Measurements from ENCODE around the gene POLR1E.

GRCh38 chr9:37496020-37496419, 10.3 kb downstream of the POLR1E start:
- TF ChIP-seq CTCF (IDR thresholded peaks at IDR 0.05; ENCODE audit: extremely low read depth in 1 of 2, insufficient read depth in 1 of 2, low read depth in 1 of 2, low read length in 2 of 2): no peak
- no peak for TF ChIP-seq POLR2AphosphoS5 (IDR thresholded peaks at IDR 0.05; ENCODE audit: insufficient read depth, low read depth, low read length)
- TF ChIP-seq POLR2A (IDR thresholded peaks at IDR 0.05; ENCODE audit: low read depth, low read length): no peak
- no peak for TF ChIP-seq EZH2 (IDR thresholded peaks at IDR 0.05; ENCODE audit: borderline replicate concordance, low read depth, low read length, severe bottlenecking)
